Psoas muscle (tissue), 8 donors: ENCODE results near the gene ADAT1. TPM values are rescaled to one million over a fixed set of nuclear protein-coding genes. Genes with fewer than 3 reads are reported as not detected.
A peak's percentile ranks its signal among the peaks of the same experiment; 100 is the strongest.

Experiments
- ATAC-seq, 4 donors: fragments of 200-7000 bp; cut with Tn5 transposase; one replicate each; pipeline ENCODE4 v1.9.1; 2020; ENCODE audit warnings: moderate library complexity in 3 of 4, mild to moderate bottlenecking in 2 of 4
- DNase-seq, 2 donors: peaks; one replicate each; pipeline ENCODE4 v3.0.0-alpha.2; 2020
- H3K27ac ChIP-seq: fragments of 200-600 bp; one replicate; pipeline ENCODE4 v1.8.0; 2022
- H3K27me3 ChIP-seq, 3 donors: fragments of 200-600 bp in 1 of 3; one replicate each; pipeline versions ENCODE4 v1.6.1 to v1.8.0; 2013 to 2022; ENCODE audit warnings: low read length in 2 of 3, mild to moderate bottlenecking in 2 of 3, moderate library complexity in 1 of 3; ENCODE audit not compliant: insufficient read depth in 3 of 3
- H3K36me3 ChIP-seq, 2 donors: fragments of 200-600 bp in 1 of 2; one replicate each; pipeline versions ENCODE4 v1.6.1 to v1.8.0; 2013 to 2022; ENCODE audit warnings: low read depth in 1 of 2, mild to moderate bottlenecking in 1 of 2, moderate library complexity in 1 of 2; ENCODE audit not compliant: insufficient read depth in 1 of 2
- H3K4me1 ChIP-seq: fragments of 200-600 bp; one replicate; pipeline ENCODE4 v1.8.0; 2022
- H3K4me3 ChIP-seq: fragments of 200-600 bp; one replicate; pipeline ENCODE4 v1.8.0; 2022; ENCODE audit warnings: mild to moderate bottlenecking
- H3K9me3 ChIP-seq: fragments of 200-600 bp; one replicate; pipeline ENCODE4 v1.8.0; 2022
- WGBS, 3 donors: extraction: QIAGEN DNeasy Blood & Tissue Kit; methylation state at CpG; one replicate each; pipeline versions ENCODE4 v1.1.6 to v1.1.7; 2013; 5-methylcytosine and 5-hydroxymethylcytosine counted together
- intact Hi-C, 2 donors: fragments of 100-400 bp; cut with DNase I; formaldehyde crosslinking; loops; one replicate each; pipeline versions ENCODE4 v1.11.0 to v1.14.2; 2022
- polyA plus RNA-seq, 3 donors: library from polyadenylated mRNA; stranded (reverse); fragments of 200-250 nt; gene quantifications; one replicate each; pipeline ENCODE4 v1.2.3, GENCODE V29; 2013
- total RNA-seq, 4 donors: library from RNA; stranded (reverse); fragmentation: NEBNext Ultra II Directional in 2 of 4; extraction: Animal tissue kit (Norgen Biotek cat#: 25700) in 2 of 4; gene quantifications; one replicate each; pipeline versions ENCODE4 v1.2.1 to v1.2.4, GENCODE V29; 2021 to 2023
- TF ChIP-seq, protein P1 (sequence below): fragments of 200-600 bp; IDR thresholded peaks from one replicate; pipeline ENCODE4 v1.8.0; 2022; ENCODE audit warnings: antibody characterized with exemption
- donor health status: healthy with polysubstance abuse.
- donor health status: DM: no; HTN: no; CAD: no; lungs with moderate emphysema.
- donor health status: Bipolar disorder and iron deficiency.
- donor health status: healthy.
- donor health status: DM: yes; HTN: yes; CAD: no.
- donor health status: DM: no; HTN: no; CAD: no.
- donor health status: DM: no; HTN: no; CAD: no.
- donor health status: DM: yes; HTN: yes; CAD: no.

ADAT1 gene
- total and polyA plus RNA-seq, 7 donors, result 6.9 to 26.1 (median 18.8) TPM

DNA sequence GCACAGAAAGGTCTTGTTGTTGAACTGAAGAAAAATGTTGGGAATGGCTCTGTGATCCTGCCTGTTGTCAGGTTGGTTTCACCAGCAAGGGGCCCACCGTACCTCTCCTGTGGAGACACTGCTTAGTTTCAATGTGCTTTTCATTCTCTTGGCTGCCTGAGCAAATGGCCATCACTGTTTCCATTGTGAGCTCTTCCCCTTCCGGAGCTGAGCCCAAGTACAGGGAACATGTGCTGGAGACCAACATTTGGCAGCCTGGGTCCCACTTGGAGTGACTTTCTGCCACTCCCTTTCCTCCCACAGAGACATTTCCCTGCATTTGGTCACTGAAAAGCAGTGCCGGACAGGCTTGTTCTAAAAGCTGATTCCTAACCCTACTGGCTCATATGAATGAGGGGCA, 33.8 kb downstream of the ADAT1 start:
- H3K27me3 ChIP-seq, result no peaks in the 10 kb centered on the region
- TF ChIP-seq, protein P1, sequence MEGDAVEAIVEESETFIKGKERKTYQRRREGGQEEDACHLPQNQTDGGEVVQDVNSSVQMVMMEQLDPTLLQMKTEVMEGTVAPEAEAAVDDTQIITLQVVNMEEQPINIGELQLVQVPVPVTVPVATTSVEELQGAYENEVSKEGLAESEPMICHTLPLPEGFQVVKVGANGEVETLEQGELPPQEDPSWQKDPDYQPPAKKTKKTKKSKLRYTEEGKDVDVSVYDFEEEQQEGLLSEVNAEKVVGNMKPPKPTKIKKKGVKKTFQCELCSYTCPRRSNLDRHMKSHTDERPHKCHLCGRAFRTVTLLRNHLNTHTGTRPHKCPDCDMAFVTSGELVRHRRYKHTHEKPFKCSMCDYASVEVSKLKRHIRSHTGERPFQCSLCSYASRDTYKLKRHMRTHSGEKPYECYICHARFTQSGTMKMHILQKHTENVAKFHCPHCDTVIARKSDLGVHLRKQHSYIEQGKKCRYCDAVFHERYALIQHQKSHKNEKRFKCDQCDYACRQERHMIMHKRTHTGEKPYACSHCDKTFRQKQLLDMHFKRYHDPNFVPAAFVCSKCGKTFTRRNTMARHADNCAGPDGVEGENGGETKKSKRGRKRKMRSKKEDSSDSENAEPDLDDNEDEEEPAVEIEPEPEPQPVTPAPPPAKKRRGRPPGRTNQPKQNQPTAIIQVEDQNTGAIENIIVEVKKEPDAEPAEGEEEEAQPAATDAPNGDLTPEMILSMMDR, result no peak
- H3K4me1 ChIP-seq, result no peaks in the 10 kb centered on the region
- WGBS, 3 donors, result 30 to 49% (median 43%) methylated on average over 3 of the region's 3 CpGs
- no peaks in the 10 kb centered on the region for H3K9me3 ChIP-seq
- intact Hi-C loops, result loop anchor here in 1 of 2 donors (5.0 kb wide), 1 partner anchor 33 kb away; the partner anchor contains the start of gene ADAT1
- DNase-seq, result peak in 1 of 2 donors; percentile 46
- H3K27ac ChIP-seq, result peak overlapping the region; percentile 69
- H3K36me3 ChIP-seq, result peaks cover 0 to 10% of the 10 kb centered on the region in 2 donors
- no peak for ATAC-seq
- no peak overlapping the region for H3K4me3 ChIP-seq

DNA sequence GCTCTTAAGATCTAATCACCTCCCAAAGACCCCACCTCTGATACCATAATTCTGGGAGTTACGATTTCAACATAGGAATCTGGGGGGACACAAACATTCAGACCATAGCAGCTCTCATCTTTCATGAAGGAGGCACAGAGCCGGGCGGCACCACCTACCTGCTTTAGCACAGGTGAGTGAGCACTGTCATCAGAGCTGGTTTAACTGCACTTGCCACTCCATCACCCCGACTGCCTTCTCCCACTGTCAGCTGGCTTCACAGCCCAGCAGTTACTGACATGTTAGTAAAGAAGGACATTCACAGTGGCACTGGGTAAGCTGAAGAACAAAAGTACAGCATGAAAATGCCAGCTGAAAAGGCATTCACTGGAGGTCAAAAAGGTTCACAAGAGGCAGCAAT, 34.4 kb downstream of the ADAT1 start:
- no peak for ATAC-seq
- Histone ChIP-seq H3K4me1 (no peaks in the 10 kb centered on the region), H3K36me3 (peaks cover 0 to 10% of the 10 kb centered on the region in 2 donors), H3K27ac (no peak overlapping the region), H3K9me3 (no peaks in the 10 kb centered on the region), H3K27me3 (no peaks in the 10 kb centered on the region), H3K4me3 (no peak overlapping the region)
- TF ChIP-seq, protein P1, result no peak
- intact Hi-C loops, result loop anchor here in 1 of 2 donors (5.0 kb wide), 1 partner anchor 34 kb away; the partner anchor contains the start of gene ADAT1
- DNase-seq, result no peak
- 90 to 95% (median 92%) methylated on average over 4 of the region's 4 CpGs for WGBS, 3 donors

DNA sequence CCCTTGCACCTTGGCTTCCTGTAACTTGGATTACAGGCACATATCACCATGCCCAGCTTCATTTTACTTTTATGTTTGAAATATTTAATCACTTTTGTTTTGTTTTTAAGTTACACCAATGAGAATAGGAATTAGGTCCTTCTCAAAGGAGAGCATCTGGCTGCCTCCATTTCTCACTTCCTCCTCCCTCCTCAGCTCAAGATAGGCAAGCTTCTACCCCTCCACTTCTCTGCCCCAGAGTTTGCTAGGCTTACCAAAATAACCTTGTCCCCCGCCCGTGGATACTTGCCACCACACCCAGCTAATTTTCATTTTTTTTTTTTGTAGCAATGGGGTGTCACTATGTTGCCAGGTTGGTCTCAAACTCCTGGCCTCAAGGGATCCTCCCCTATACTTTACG, 39.0 kb downstream of the ADAT1 start:
- Histone ChIP-seq H3K4me3 (no peak overlapping the region), H3K27me3 (no peaks in the 10 kb centered on the region), H3K4me1 (no peaks in the 10 kb centered on the region), H3K36me3 (peaks cover 3 to 33% of the 10 kb centered on the region in 2 donors), H3K9me3 (no peaks in the 10 kb centered on the region), H3K27ac (no peak overlapping the region)
- intact Hi-C loops, result no loop called here
- TF ChIP-seq, protein P1, result no peak
- no peak for DNase-seq
- WGBS, 3 donors, result 68 to 82% (median 68%) methylated on average over 3 of the region's 3 CpGs
- no peak for ATAC-seq

DNA sequence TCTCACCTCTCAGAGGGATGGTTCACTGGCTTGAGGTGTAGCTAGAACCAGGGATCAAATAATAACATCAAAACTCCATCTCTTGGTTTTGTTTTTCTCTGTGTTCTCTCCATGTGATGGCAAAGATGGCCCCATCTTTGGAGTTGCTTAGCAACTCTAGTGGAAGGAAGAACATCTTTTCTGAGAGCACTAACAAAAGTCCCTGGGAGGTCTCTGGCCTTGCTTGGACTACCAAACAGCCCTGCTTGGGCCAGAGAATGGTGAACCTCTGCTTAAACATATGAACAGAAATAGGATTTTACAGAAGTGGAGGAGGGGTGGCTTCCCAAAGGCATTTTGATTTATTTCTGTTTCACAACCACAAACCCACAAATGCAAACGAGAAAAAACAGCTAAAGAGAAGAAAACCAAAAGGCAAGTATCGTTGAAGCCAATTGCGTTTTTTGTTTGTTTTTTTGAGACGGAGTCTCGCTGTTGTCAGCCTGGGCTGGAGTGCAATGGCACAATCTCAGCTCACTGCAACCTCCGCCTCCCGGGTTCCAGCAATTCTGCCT, 43.7 kb downstream of the ADAT1 start:
- ATAC-seq (no peak), DNase-seq (no peak)
- Histone ChIP-seq H3K27ac (no peak overlapping the region), H3K4me1 (no peaks in the 10 kb centered on the region), H3K4me3 (no peak overlapping the region), H3K9me3 (no peaks in the 10 kb centered on the region), H3K36me3 (peaks cover 13 to 70% of the 10 kb centered on the region in 2 donors), H3K27me3 (no peaks in the 10 kb centered on the region)
- TF ChIP-seq, protein P1, result no peak
- 85 to 93% (median 92%) methylated on average over 7 of the region's 7 CpGs for WGBS, 3 donors
- intact Hi-C loops, result no loop called here

DNA sequence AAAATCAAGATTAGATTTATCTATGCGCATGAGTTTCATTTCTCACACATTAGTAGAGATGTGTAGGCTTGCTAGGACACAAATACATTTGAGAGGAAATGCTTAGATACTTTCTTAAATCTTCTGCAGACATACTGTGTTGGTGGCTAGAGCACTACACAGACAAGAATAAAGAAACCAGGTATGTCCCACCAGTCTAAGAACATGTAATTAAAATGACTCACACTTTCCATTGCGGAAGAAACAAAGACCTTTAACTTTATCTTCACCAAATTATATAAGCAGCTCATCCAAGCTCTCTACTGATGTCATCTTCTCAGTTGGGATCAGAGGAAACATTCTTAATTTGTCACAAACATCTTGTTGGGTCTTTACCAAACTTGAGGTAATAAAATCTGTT, 44.4 kb downstream of the ADAT1 start:
- no peaks in the 10 kb centered on the region for H3K27me3 ChIP-seq
- ATAC-seq (no peak), DNase-seq (no peak)
- peaks cover 13 to 77% of the 10 kb centered on the region in 2 donors for H3K36me3 ChIP-seq
- WGBS, 3 donors, result 93 to 97% (median 96%) methylated on average over 2 of the region's 2 CpGs
- H3K4me1 ChIP-seq, result no peaks in the 10 kb centered on the region
- no peaks in the 10 kb centered on the region for H3K9me3 ChIP-seq
- TF ChIP-seq, protein P1, result no peak
- intact Hi-C loops, result no loop called here
- no peak overlapping the region for H3K27ac ChIP-seq
- no peak overlapping the region for H3K4me3 ChIP-seq
